NCI-H2029 (cell line): ENCODE measurements around the gene LRRC47.

Source experiments
- DNase-seq: peaks from one replicate; lab custom pipeline; 2025; lab: John Stamatoyannopoulos, UW

LRRC47 gene

DNA sequence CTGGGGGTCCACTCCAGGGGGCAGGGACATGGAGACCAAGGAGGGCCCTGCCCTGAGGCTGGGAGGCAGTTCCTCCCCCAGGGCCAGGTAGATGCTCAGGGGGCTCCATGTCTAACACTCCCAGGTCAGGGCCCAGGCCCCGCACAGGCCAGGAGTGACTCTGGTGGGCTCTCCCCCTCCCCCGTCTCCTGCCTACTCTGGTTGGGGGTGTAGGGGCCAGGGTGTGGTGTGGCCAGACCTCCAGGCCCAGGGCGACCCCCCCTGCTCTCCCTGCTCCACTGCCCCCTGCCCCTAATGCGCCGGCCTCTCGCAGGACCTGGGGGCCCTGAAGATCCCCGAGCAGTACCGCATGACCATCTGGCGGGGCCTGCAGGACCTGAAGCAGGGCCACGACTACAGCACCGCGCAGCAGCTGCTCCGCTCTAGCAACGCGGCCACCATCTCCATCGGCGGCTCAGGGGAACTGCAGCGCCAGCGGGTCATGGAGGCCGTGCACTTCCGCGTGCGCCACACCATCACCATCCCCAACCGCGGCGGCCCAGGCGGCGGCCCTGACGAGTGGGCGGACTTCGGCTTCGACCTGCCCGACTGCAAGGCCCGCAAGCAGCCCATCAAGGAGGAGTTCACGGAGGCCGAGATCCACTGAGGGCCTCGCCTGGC, 63.7 kb downstream of the LRRC47 start:
- no peak for DNase-seq

DNA sequence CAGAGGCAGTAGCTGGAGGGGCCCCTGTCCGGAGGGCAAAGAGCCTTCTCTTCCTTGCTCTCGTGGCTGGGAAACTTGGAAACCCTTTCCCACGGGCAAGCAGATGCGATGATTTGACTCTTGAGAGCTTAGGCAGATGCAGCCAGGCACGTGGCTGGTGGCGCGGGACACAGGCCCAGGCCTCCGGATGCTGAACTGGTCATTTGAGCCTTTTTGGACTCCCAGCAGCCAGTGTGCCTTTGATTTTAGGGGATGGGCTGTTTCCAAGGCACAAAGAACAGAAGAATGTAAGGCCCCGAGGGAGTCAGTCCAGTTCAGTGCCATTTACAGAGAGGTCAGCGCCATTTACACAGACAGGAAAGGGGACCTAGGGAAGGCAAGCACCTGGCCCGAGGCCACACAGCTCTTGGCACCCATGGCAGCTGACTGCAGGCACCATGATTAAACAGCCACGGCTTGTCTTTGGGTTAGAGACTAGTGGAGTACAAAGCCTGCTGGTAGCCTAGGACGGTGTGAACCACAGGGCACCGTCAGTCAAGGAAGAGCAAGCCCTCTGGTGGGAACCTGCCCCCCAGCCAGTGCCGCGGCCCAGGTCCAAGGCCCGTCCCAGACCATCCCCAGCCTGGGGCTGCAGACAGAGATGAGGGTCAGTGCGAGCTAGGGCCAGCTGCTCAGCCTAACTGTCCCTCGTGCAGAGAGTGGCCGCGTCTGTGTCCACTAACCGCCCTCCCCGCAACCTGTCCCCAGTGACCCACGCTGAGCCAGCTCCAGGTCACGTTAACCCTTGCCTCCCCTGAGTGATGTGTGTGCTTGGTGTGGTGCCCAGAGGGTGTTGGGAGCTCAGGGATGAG, 64.5 kb downstream of the LRRC47 start:
- no peak for DNase-seq

DNA sequence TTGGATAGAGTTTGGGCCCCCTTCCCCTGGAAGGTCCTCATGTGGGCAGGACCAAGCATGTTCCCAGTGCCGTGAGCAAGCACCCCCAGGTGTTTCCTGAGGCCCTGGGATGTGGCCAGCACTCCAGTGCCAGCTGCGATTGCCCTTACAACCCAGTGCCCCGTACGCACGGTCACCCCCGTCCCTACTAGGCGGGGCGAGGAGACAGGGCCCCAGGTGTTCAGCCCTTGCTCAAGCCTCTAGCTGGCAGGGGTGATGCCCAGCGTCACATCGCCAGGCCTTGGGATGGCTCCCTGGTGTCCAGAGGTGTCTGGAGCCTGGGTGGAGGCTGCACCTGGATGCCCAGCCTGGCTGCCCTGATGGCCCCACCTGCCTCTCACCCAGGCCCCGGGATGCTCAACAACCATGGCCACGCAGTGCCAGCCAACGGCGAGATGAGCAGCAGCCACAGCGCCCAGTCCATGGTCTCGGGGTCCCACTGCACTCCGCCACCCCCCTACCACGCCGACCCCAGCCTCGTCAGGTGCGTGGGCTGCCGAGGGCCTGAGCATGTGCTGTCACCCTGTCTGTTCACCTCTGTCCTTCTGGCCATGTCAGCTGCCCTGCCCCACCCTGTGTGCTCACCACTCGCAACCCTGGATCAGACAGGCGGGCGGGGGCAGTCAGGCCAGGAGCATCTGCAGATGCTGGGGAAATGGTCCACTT, 65.6 kb downstream of the LRRC47 start:
- no peak for DNase-seq

DNA sequence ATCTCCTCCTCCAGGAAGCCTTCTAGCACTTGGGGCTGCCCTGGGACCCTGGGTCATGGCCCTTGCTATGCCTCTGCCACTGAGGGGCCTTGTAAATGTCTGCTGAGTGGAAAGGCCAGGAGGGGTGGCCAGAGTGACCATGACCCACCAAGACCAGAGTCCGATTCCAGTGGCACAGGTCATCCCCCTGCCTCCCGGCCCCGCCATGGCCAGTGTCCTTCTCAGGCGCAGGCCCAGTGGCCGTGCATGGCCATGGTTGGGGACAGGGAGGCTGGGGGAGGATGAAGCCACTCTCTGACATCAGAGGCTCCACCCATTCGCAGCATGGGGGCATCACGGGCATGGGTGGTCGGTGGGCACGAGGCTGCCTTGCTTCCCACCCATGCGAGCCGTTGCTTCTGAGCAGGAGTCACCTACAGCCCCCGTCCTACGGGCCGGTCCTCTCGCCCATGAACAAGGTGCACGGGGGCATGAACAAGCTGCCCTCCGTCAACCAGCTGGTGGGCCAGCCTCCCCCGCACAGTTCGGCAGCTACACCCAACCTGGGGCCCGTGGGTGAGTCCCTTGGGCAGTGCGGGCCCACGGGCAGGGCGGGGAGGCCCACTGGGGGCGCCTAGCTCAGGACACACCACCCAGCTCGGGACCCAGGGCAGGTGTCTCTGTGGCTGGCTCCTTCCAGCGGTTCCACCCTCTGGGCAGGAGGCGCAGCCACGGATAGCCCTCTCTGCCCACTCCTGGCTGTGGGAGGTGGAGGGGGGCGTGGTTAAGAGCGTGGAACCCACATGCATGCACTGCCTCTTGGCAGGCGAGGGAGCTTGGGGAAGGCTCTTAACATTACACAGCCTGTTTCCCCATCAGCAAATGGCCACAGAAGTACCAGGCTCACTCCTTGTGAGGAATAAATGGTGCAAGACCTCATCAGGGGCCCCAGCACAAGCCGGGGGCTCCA, 66.4 kb downstream of the LRRC47 start:
- no peak for DNase-seq
